HepG2 (cell line): ENCODE measurements around the gene SP110. TPM values are rescaled to one million over a fixed set of nuclear protein-coding genes. Genes with fewer than 3 reads are reported as not detected.
A peak's percentile ranks its signal among the peaks of the same experiment; 100 is the strongest.

ENCODE experiments used
- ELF1 ChIP-seq: sonication (generic); formaldehyde crosslinking; IDR thresholded peaks from 2 replicates; pipeline ENCODE4 v1.4.0; 2020; ENCODE audit warnings: missing genetic modification reagents
- HNF4A ChIP-seq: sonication (generic); formaldehyde crosslinking; IDR thresholded peaks from 2 replicates; pipeline ENCODE4 v1.4.0; 2020; ENCODE audit warnings: missing genetic modification reagents
- KDM2A ChIP-seq: sonication (generic); formaldehyde crosslinking; IDR thresholded peaks from 2 replicates; pipeline ENCODE4 v1.4.0; 2020; ENCODE audit warnings: low read depth, missing genetic modification reagents, borderline replicate concordance
- THAP11 ChIP-seq: IDR thresholded peaks from 2 replicates; pipeline ENCODE4 v1.6.1; 2016; ENCODE audit warnings: missing biosample characterization, missing genetic modification reagents
- ZNF101 ChIP-seq: sonication (generic); formaldehyde crosslinking; IDR thresholded peaks from 2 replicates; pipeline ENCODE4 v1.4.0; 2020; ENCODE audit warnings: mild to moderate bottlenecking, low read depth, missing genetic modification reagents, borderline replicate concordance
- ZNF121 ChIP-seq: sonication (generic); formaldehyde crosslinking; IDR thresholded peaks from 2 replicates; pipeline ENCODE4 v1.5.0; 2020; ENCODE audit warnings: mild to moderate bottlenecking, missing genetic modification reagents
- ZNF263 ChIP-seq: sonication (generic); formaldehyde crosslinking; IDR thresholded peaks from 2 replicates; pipeline ENCODE4 v1.4.0; 2020; ENCODE audit warnings: missing genetic modification reagents
- ZNF329 ChIP-seq: sonication (generic); formaldehyde crosslinking; IDR thresholded peaks from 2 replicates; pipeline ENCODE4 v1.9.0; 2021; ENCODE audit warnings: low read depth, mild to moderate bottlenecking, missing genetic modification reagents
- ZNF562 ChIP-seq: sonication (generic); formaldehyde crosslinking; IDR thresholded peaks from 2 replicates; pipeline ENCODE4 v1.8.0; 2022; ENCODE audit warnings: missing genetic modification reagents, borderline replicate concordance
- polyA plus RNA-seq, 8 experiments: library from polyadenylated mRNA; depleted of rRNA in 3 of 8; stranded (reverse) in 7 of 8; unstranded in 1 of 8; fragments of >200 nt; fragmentation: Illumina TruSeq in 4 of 8; extraction: Trizol in 4 of 8; gene quantifications; 2 replicates each; pipeline versions ENCODE4 v1.2.1 to v1.2.3, GENCODE V29; 2011 to 2016; ENCODE audit warnings: low read depth in 4 of 8, missing spikeins in 1 of 8, mixed read lengths in 1 of 8; ENCODE audit not compliant: insufficient read depth in 1 of 8
- total RNA-seq, 5 experiments: library from RNA; depleted of rRNA; stranded (reverse); fragments of >200 nt; fragmentation: Illumina TruSeq; extraction: Trizol; gene quantifications; 2 replicates each; pipeline ENCODE4 v1.2.3, GENCODE V29; 2016; ENCODE audit warnings: low read depth in 1 of 5
- TF ChIP-seq, protein P1 (sequence below): sonication (generic); formaldehyde crosslinking; IDR thresholded peaks from 2 replicates; pipeline ENCODE4 v1.5.1; 2020; ENCODE audit warnings: missing genetic modification reagents, mild to moderate bottlenecking, borderline replicate concordance
- TF ChIP-seq, protein P2 (sequence below): sonication (generic); formaldehyde crosslinking; IDR thresholded peaks from 2 replicates; pipeline ENCODE4 v1.8.0; 2022; ENCODE audit warnings: missing genetic modification reagents, low read depth, mild to moderate bottlenecking, borderline replicate concordance
- TF ChIP-seq, protein P3 (sequence below): sonication (generic); formaldehyde crosslinking; conservative IDR thresholded peaks from 2 replicates; pipeline ENCODE4 v1.5.0; 2020; ENCODE audit warnings: missing genetic modification reagents
- TF ChIP-seq, protein P4 (sequence below): sonication (generic); formaldehyde crosslinking; IDR thresholded peaks from 2 replicates; pipeline ENCODE4 v1.5.0; 2020; ENCODE audit warnings: missing genetic modification reagents
- TF ChIP-seq, protein P5 (sequence below): sonication (generic); formaldehyde crosslinking; IDR thresholded peaks from 2 replicates; pipeline ENCODE4 v1.5.1; 2020; ENCODE audit warnings: mild to moderate bottlenecking, missing genetic modification reagents, borderline replicate concordance
- TF ChIP-seq, protein P6 (sequence below): sonication (generic); formaldehyde crosslinking; IDR thresholded peaks from 2 replicates; pipeline ENCODE4 v1.8.1; 2023; ENCODE audit warnings: mild to moderate bottlenecking, missing genetic modification reagents

Gene SP110
- total and polyA plus RNA-seq, 2 of the 13 experiments (the other 11 are each of a cell fraction or from before 2014, with no cell fraction given), result 7.9 to 10.4 TPM

DNA sequence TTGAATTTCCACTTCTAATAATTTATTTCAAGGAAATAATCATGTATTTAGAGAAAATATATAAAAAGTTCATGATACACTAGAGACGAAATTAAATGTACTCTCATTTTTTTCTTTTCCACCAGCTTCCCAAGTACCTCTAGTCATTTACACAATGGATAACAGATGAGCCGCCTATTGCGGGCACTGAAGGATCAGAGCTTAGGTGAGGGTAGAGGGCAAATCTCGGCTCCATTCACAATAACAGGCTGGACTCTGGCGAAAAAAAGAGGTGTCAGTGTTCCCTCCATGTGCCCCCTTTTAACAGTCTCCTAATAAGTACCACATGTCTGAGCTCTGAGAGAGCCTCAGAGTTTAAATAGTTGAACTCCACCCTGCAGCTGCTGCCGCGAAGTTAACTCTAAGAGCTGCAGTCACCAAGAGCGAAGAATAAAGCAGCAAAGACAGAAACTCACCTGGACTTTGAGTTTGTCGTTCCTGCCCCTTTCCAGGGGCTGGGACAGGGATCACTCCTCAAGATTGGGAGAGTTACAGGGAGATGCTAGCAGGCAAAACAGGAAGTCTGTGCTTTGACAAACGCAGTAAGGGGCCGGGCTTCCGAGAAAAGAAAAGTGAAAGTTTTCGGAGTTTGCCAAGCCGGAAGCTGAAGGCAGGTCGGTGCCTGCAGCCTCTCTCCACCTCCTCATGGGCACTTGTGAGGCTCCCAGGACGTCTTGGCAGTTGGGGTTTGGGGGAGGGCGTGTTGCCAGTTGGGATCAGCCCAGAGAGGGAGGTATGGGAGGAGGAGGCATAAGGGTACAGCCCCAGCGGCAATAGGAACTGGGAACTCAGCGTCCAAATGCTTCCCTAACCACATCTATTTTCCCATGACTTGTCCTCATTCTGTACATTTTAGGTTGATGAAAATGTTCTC, at the start of gene SP110 (continued):
- TF ChIP-seq, protein P1, sequence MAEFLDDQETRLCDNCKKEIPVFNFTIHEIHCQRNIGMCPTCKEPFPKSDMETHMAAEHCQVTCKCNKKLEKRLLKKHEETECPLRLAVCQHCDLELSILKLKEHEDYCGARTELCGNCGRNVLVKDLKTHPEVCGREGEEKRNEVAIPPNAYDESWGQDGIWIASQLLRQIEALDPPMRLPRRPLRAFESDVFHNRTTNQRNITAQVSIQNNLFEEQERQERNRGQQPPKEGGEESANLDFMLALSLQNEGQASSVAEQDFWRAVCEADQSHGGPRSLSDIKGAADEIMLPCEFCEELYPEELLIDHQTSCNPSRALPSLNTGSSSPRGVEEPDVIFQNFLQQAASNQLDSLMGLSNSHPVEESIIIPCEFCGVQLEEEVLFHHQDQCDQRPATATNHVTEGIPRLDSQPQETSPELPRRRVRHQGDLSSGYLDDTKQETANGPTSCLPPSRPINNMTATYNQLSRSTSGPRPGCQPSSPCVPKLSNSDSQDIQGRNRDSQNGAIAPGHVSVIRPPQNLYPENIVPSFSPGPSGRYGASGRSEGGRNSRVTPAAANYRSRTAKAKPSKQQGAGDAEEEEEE (CRISPR knock-in tag), result no peak
- no peak for TF ChIP-seq ZNF329 (CRISPR knock-in tag)
- TF ChIP-seq, protein P2, sequence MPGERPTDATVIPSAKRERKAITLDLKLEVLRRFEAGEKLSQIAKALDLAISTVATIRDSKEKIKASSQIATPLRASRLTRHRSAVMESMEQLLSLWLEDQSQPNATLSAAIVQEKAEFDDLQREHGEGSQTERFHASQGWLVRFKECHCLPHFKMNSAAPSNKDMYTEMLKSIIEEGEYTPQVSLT (CRISPR knock-in tag), result no peak
- peak; percentile 66 for TF ChIP-seq THAP11
- TF ChIP-seq ELF1 (CRISPR knock-in tag), result peak; percentile 94
- no peak for TF ChIP-seq ZNF562 (CRISPR knock-in tag)
- peak; percentile 58 for TF ChIP-seq ZNF263 (CRISPR knock-in tag)
- no peak for TF ChIP-seq ZNF121 (CRISPR knock-in tag)
- no peak; the same call in 1 of the 2 replicates for TF ChIP-seq KDM2A (CRISPR knock-in tag)
- TF ChIP-seq, protein P3, sequence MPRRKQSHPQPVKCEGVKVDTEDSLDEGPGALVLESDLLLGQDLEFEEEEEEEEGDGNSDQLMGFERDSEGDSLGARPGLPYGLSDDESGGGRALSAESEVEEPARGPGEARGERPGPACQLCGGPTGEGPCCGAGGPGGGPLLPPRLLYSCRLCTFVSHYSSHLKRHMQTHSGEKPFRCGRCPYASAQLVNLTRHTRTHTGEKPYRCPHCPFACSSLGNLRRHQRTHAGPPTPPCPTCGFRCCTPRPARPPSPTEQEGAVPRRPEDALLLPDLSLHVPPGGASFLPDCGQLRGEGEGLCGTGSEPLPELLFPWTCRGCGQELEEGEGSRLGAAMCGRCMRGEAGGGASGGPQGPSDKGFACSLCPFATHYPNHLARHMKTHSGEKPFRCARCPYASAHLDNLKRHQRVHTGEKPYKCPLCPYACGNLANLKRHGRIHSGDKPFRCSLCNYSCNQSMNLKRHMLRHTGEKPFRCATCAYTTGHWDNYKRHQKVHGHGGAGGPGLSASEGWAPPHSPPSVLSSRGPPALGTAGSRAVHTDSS (CRISPR knock-in tag), result no peak
- TF ChIP-seq ZNF101 (CRISPR knock-in tag), result no peak
- TF ChIP-seq, protein P4, sequence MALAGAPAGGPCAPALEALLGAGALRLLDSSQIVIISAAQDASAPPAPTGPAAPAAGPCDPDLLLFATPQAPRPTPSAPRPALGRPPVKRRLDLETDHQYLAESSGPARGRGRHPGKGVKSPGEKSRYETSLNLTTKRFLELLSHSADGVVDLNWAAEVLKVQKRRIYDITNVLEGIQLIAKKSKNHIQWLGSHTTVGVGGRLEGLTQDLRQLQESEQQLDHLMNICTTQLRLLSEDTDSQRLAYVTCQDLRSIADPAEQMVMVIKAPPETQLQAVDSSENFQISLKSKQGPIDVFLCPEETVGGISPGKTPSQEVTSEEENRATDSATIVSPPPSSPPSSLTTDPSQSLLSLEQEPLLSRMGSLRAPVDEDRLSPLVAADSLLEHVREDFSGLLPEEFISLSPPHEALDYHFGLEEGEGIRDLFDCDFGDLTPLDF (CRISPR knock-in tag), result no peak
- TF ChIP-seq, protein P5, sequence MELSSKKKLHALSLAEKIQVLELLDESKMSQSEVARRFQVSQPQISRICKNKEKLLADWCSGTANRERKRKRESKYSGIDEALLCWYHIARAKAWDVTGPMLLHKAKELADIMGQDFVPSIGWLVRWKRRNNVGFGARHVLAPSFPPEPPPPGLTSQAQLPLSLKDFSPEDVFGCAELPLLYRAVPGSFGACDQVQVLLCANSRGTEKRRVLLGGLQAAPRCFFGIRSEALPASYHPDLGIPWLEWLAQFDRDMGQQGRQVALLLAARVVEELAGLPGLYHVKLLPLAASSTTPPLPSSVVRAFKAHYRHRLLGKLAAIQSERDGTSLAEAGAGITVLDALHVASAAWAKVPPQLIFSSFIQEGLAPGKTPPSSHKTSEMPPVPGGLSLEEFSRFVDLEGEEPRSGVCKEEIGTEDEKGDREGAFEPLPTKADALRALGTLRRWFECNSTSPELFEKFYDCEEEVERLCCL (CRISPR knock-in tag), result no peak
- TF ChIP-seq, protein P6, sequence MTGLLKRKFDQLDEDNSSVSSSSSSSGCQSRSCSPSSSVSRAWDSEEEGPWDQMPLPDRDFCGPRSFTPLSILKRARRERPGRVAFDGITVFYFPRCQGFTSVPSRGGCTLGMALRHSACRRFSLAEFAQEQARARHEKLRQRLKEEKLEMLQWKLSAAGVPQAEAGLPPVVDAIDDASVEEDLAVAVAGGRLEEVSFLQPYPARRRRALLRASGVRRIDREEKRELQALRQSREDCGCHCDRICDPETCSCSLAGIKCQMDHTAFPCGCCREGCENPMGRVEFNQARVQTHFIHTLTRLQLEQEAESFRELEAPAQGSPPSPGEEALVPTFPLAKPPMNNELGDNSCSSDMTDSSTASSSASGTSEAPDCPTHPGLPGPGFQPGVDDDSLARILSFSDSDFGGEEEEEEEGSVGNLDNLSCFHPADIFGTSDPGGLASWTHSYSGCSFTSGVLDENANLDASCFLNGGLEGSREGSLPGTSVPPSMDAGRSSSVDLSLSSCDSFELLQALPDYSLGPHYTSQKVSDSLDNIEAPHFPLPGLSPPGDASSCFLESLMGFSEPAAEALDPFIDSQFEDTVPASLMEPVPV (CRISPR knock-in tag), result no peak
- peak; percentile 30; the same call in 1 of the 2 replicates for TF ChIP-seq HNF4A (CRISPR knock-in tag)
